WTC11 (cell line): ENCODE results near the gene SNAP29. TPM values are rescaled to one million over a fixed set of nuclear protein-coding genes. Genes with fewer than 3 reads are reported as not detected.

ENCODE experiments used
- ATAC-seq: fragments of 200-7000 bp; cut with Tn5 transposase; 2 replicates; pipeline ENCODE4 v1.10.0; 2021; ENCODE audit warnings: mild to moderate bottlenecking, moderate library complexity
- CTCF ChIA-PET: fragments of 300-600 bp; sonication (Branson Sonifier 250); formaldehyde crosslinking; loops from one replicate; lab custom pipeline; 2021; ENCODE audit warnings: antibody characterized with exemption; lab: Charles Lee
- POLR2A ChIA-PET: fragments of 350-600 bp; sonication (Branson Sonifier 250); formaldehyde crosslinking; loops from one replicate; lab custom pipeline; 2021; ENCODE audit warnings: antibody characterized with exemption; lab: Charles Lee
- DNase-seq: peaks from one replicate; pipeline ENCODE4 v3.0.0; 2021; ENCODE audit warnings: low spot score
- H3K27ac Mint-ChIP-seq: 2 replicates; pipeline ENCODE4 v1.8.0; 2021; ENCODE audit warnings: mixed read lengths
- H3K27me3 Mint-ChIP-seq: 2 replicates; pipeline ENCODE4 v1.8.0; 2021; ENCODE audit warnings: low read depth, mild to moderate bottlenecking, moderate library complexity, mixed read lengths
- H3K36me3 Mint-ChIP-seq: 2 replicates; pipeline ENCODE4 v1.8.0; 2021; ENCODE audit warnings: mixed read lengths
- H3K4me1 Mint-ChIP-seq: 2 replicates; pipeline ENCODE4 v1.8.0; 2022; ENCODE audit warnings: mixed read lengths
- H3K4me3 Mint-ChIP-seq: 2 replicates; pipeline ENCODE4 v1.8.0; 2021; ENCODE audit warnings: mild to moderate bottlenecking, moderate library complexity, mixed read lengths
- H3K9me3 Mint-ChIP-seq: 2 replicates; pipeline ENCODE4 v1.8.0; 2021; ENCODE audit warnings: mixed read lengths
- ATF1 ChIP-seq: sonication (generic); formaldehyde crosslinking; IDR thresholded peaks from 2 replicates; pipeline ENCODE4 v1.8.1; 2023; ENCODE audit warnings: mild to moderate bottlenecking, moderate library complexity, missing genetic modification reagents
- CREB1 ChIP-seq: sonication (generic); formaldehyde crosslinking; IDR thresholded peaks from 2 replicates; pipeline ENCODE4 v1.8.0; 2023; ENCODE audit warnings: mild to moderate bottlenecking, missing genetic modification reagents
- CREM ChIP-seq: sonication (generic); formaldehyde crosslinking; IDR thresholded peaks from 2 replicates; pipeline ENCODE4 v1.8.1; 2022; ENCODE audit warnings: mild to moderate bottlenecking, missing genetic modification reagents, moderate library complexity
- ETV6 ChIP-seq: sonication (generic); formaldehyde crosslinking; IDR thresholded peaks from 2 replicates; pipeline ENCODE4 v1.8.1; 2022; ENCODE audit warnings: mild to moderate bottlenecking, missing genetic modification reagents
- FOXK1 ChIP-seq: sonication (generic); formaldehyde crosslinking; IDR thresholded peaks from 2 replicates; pipeline ENCODE4 v1.8.0; 2022; ENCODE audit warnings: mild to moderate bottlenecking, moderate library complexity, missing genetic modification reagents
- JUN ChIP-seq: sonication (generic); formaldehyde crosslinking; IDR thresholded peaks from 2 replicates; pipeline ENCODE4 v1.8.0; 2023; ENCODE audit warnings: mild to moderate bottlenecking, missing genetic modification reagents
- MYBL2 ChIP-seq: sonication (generic); formaldehyde crosslinking; IDR thresholded peaks from 2 replicates; pipeline ENCODE4 v1.8.1; 2023; ENCODE audit warnings: mild to moderate bottlenecking, moderate library complexity, missing genetic modification reagents
- NFYB ChIP-seq: sonication (generic); formaldehyde crosslinking; conservative IDR thresholded peaks from 2 replicates; pipeline ENCODE4 v1.8.0; 2022; ENCODE audit warnings: low read depth, missing genetic modification reagents
- NR1H2 ChIP-seq: sonication (generic); formaldehyde crosslinking; IDR thresholded peaks from 2 replicates; pipeline ENCODE4 v1.9.0; 2021; ENCODE audit warnings: mild to moderate bottlenecking, moderate library complexity, missing genetic modification reagents
- SOX15 ChIP-seq: fragments of 250-450 bp; sonication (Bioruptor Pico); IDR thresholded peaks from 2 replicates; pipeline ENCODE4 v1.9.0; 2021; ENCODE audit warnings: mild to moderate bottlenecking
- ZNF121 ChIP-seq: sonication (generic); formaldehyde crosslinking; IDR thresholded peaks from 2 replicates; pipeline ENCODE4 v1.8.0; 2023; ENCODE audit warnings: missing genetic modification reagents
- ZNF396 ChIP-seq: fragments of 250-450 bp; sonication (Bioruptor Pico); IDR thresholded peaks from 2 replicates; pipeline ENCODE4 v1.8.0; 2021; ENCODE audit warnings: mild to moderate bottlenecking, moderate library complexity, borderline replicate concordance
- ZNF423 ChIP-seq: fragments of 250-450 bp; sonication (Bioruptor Pico); IDR thresholded peaks from 2 replicates; pipeline ENCODE4 v2.1.2; 2022; ENCODE audit warnings: mild to moderate bottlenecking, moderate library complexity
- ZNF671 ChIP-seq: fragments of 250-450 bp; sonication (Bioruptor Pico); IDR thresholded peaks from 2 replicates; pipeline ENCODE4 v1.8.0; 2021; ENCODE audit warnings: mild to moderate bottlenecking
- total RNA-seq: library from RNA; stranded (reverse); gene quantifications from 3 replicates; pipeline ENCODE4 v1.2.3, GENCODE V29; 2021
- TF ChIP-seq, protein P1 (sequence below): sonication (generic); formaldehyde crosslinking; IDR thresholded peaks from 2 replicates; pipeline ENCODE4 v1.8.1; 2022; ENCODE audit warnings: mild to moderate bottlenecking, missing genetic modification reagents, moderate library complexity, borderline replicate concordance
- TF ChIP-seq, protein P2 (sequence below): sonication (generic); formaldehyde crosslinking; IDR thresholded peaks from 2 replicates; pipeline ENCODE4 v1.8.1; 2022; ENCODE audit warnings: missing genetic modification reagents, borderline replicate concordance
- TF ChIP-seq, protein P3 (sequence below): fragments of 200-600 bp; IDR thresholded peaks from 2 replicates; pipeline ENCODE4 v1.8.0; 2022; ENCODE audit warnings: antibody characterized with exemption
- TF ChIP-seq, protein P4 (sequence below): sonication (generic); formaldehyde crosslinking; IDR thresholded peaks from 2 replicates; pipeline ENCODE4 v1.8.1; 2022; ENCODE audit warnings: low read depth, mild to moderate bottlenecking, moderate library complexity, missing genetic modification reagents, borderline replicate concordance
- TF ChIP-seq, protein P5 (sequence below): sonication (generic); formaldehyde crosslinking; IDR thresholded peaks from 2 replicates; pipeline ENCODE4 v1.8.1; 2023; ENCODE audit warnings: mild to moderate bottlenecking, moderate library complexity, missing genetic modification reagents
- TF ChIP-seq, protein P6 (sequence below): sonication (generic); formaldehyde crosslinking; IDR thresholded peaks from 2 replicates; pipeline ENCODE4 v1.8.1; 2022; ENCODE audit warnings: mild to moderate bottlenecking, moderate library complexity, missing genetic modification reagents
- TF ChIP-seq, protein P7 (sequence below): sonication (generic); formaldehyde crosslinking; conservative IDR thresholded peaks from 2 replicates; pipeline ENCODE4 v1.8.1; 2022; ENCODE audit warnings: mild to moderate bottlenecking, missing genetic modification reagents
- TF ChIP-seq, protein P8 (sequence below): fragments of 250-450 bp; sonication (Bioruptor Pico); IDR thresholded peaks from 2 replicates; pipeline ENCODE4 v1.9.0; 2021; ENCODE audit warnings: mild to moderate bottlenecking

Gene SNAP29
- total RNA-seq, 1 experiment from 2014 or later, result 14.7 TPM

DNA sequence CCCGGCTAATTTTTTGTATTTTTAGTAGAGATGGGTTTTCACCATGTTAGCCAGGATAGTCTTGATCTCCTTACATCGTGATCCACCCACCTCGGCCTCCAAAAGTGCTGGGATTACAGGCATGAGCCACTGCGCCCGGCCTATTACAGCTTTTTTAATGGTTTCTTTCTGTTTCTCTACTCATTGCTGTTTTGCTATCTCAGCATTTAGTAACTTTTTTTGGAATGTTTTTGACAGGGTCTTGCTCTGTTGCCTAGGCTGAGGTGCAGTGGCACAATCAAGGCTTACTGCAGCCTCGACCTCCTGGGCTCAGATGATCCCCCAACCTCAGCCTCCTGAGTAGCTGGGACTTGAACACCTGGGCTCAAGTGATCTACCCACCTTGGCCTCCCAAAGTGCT is 53.7 kb downstream of the SNAP29 start (continued):
- TF ChIP-seq, protein P1, sequence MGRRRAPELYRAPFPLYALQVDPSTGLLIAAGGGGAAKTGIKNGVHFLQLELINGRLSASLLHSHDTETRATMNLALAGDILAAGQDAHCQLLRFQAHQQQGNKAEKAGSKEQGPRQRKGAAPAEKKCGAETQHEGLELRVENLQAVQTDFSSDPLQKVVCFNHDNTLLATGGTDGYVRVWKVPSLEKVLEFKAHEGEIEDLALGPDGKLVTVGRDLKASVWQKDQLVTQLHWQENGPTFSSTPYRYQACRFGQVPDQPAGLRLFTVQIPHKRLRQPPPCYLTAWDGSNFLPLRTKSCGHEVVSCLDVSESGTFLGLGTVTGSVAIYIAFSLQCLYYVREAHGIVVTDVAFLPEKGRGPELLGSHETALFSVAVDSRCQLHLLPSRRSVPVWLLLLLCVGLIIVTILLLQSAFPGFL (CRISPR knock-in tag), result no peak

DNA sequence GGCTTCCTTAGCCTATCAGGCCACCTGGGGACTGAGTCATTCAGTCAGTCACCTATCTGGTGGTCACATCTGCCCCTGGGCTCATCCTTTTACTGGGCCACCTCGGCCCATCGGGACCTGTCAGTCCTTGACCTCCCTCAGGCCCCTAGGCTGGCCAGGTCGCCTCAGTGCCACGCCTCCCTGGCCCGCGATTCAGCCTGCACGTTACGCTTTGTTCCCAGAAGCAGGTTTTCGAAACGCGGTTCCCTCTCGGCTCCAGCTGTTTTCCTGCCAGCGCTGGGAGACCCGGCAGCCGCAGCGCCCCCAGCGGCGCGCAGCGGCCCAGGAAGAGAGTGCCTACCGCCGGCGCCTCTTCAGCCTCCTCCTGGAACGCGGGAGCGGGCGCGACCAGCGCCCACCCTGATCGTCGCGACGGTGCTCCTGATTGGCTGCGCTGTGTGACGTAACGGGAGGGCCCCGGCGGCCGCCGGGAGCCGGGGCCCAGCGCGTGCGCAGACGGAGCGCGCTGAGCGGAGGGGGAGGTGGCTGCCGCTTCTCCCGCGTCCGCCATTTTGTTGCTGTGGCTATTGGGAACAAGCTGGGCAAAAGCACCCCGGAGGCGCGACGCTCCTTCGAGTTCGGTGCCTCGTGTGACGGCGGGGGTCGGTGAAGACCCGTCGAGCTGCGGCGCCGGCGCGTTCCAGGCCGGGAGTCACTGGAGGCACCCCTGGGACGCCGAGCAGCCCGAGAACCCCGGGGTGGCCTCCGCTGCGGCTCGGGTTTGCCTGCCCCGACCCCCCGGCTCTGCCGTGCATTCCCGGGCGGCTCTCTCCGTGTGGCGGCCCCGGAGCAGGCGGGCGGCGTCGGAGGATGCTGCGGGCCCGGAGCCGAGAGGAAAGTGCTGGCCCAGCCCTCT is 58.4 kb downstream of the SNAP29 start, which contains the start of gene CRKL:
Gene CRKL (plus strand): TSS at position 492 of the 895 bp plus-strand sequence. CDS start 528 bp downstream, outside the sequence.
- H3K27me3 Mint-ChIP-seq, result no peaks in the 10 kb centered on the region; the same call in 1 of the 2 replicates
- DNase-seq, result peak; percentile 97
- H3K9me3 Mint-ChIP-seq, result no peaks in the 10 kb centered on the region
- peaks cover 19% of the 10 kb centered on the region; the same call in 1 of the 2 replicates for H3K36me3 Mint-ChIP-seq
- peaks cover 28% of the 10 kb centered on the region for H3K4me1 Mint-ChIP-seq
- peak within 1 kb of the TSS; percentile 99 for H3K27ac Mint-ChIP-seq
- H3K4me3 Mint-ChIP-seq, result peak within 1 kb of the TSS; percentile 95
- ATAC-seq, result peak; percentile 98
- ChIA-PET POLR2A (interaction anchor here (0.6 to 1.3 kb wide), 3 partner anchors 38 to 64 kb away, joined by 3 to 4 read pairs (median 3); no protein-coding TSS in a partner anchor), CTCF (interaction anchor here (0.6 to 2.9 kb wide), 31 partner anchors 9 to 186 kb away, joined by 3 to 34 read pairs (median 4); partner anchors contain the start of genes LRRC74B, LZTR1 and THAP7)
- TF ChIP-seq ZNF121 (CRISPR knock-in tag) (0 out of 2 replicates have a peak, but pooled peaks have one; percentile 19), NFYB (CRISPR knock-in tag) (peak; percentile 52), NR1H2 (CRISPR knock-in tag) (no peak), CREM (peak; percentile 87), ZNF423 (CRISPR knock-in tag) (0 out of 2 replicates have a peak, but pooled peaks have one; percentile 24), JUN (no peak), CREB1 (CRISPR knock-in tag) (0 out of 2 replicates have a peak, but pooled peaks have one; percentile 9), SOX15 (CRISPR knock-in tag) (no peak), ZNF396 (no peak), MYBL2 (CRISPR knock-in tag) (0 out of 2 replicates have a peak, but pooled peaks have one; percentile 29), ATF1 (no peak), ETV6 (CRISPR knock-in tag) (peak; percentile 64; the same call in 1 of the 2 replicates), FOXK1 (CRISPR knock-in tag) (peak; percentile 46; the same call in 1 of the 2 replicates), ZNF671 (no peak)
- TF ChIP-seq, protein P2, sequence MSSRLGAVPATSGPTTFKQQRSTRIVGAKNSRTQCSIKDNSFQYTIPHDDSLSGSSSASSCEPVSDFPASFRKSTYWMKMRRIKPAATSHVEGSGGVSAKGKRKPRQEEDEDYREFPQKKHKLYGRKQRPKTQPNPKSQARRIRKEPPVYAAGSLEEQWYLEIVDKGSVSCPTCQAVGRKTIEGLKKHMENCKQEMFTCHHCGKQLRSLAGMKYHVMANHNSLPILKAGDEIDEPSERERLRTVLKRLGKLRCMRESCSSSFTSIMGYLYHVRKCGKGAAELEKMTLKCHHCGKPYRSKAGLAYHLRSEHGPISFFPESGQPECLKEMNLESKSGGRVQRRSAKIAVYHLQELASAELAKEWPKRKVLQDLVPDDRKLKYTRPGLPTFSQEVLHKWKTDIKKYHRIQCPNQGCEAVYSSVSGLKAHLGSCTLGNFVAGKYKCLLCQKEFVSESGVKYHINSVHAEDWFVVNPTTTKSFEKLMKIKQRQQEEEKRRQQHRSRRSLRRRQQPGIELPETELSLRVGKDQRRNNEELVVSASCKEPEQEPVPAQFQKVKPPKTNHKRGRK (CRISPR knock-in tag), result 0 out of 2 replicates have a peak, but pooled peaks have one; percentile 76
- TF ChIP-seq, protein P3, sequence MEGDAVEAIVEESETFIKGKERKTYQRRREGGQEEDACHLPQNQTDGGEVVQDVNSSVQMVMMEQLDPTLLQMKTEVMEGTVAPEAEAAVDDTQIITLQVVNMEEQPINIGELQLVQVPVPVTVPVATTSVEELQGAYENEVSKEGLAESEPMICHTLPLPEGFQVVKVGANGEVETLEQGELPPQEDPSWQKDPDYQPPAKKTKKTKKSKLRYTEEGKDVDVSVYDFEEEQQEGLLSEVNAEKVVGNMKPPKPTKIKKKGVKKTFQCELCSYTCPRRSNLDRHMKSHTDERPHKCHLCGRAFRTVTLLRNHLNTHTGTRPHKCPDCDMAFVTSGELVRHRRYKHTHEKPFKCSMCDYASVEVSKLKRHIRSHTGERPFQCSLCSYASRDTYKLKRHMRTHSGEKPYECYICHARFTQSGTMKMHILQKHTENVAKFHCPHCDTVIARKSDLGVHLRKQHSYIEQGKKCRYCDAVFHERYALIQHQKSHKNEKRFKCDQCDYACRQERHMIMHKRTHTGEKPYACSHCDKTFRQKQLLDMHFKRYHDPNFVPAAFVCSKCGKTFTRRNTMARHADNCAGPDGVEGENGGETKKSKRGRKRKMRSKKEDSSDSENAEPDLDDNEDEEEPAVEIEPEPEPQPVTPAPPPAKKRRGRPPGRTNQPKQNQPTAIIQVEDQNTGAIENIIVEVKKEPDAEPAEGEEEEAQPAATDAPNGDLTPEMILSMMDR, result peak; percentile 79
- TF ChIP-seq, protein P4, sequence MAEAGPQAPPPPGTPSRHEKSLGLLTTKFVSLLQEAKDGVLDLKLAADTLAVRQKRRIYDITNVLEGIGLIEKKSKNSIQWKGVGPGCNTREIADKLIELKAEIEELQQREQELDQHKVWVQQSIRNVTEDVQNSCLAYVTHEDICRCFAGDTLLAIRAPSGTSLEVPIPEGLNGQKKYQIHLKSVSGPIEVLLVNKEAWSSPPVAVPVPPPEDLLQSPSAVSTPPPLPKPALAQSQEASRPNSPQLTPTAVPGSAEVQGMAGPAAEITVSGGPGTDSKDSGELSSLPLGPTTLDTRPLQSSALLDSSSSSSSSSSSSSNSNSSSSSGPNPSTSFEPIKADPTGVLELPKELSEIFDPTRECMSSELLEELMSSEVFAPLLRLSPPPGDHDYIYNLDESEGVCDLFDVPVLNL (CRISPR knock-in tag), result peak; percentile 23; the same call in 1 of the 2 replicates
- TF ChIP-seq, protein P5, sequence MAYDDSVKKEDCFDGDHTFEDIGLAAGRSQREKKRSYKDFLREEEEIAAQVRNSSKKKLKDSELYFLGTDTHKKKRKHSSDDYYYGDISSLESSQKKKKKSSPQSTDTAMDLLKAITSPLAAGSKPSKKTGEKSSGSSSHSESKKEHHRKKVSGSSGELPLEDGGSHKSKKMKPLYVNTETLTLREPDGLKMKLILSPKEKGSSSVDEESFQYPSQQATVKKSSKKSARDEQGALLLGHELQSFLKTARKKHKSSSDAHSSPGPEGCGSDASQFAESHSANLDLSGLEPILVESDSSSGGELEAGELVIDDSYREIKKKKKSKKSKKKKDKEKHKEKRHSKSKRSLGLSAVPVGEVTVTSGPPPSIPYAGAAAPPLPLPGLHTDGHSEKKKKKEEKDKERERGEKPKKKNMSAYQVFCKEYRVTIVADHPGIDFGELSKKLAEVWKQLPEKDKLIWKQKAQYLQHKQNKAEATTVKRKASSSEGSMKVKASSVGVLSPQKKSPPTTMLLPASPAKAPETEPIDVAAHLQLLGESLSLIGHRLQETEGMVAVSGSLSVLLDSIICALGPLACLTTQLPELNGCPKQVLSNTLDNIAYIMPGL, result peak; percentile 94
- TF ChIP-seq, protein P6, sequence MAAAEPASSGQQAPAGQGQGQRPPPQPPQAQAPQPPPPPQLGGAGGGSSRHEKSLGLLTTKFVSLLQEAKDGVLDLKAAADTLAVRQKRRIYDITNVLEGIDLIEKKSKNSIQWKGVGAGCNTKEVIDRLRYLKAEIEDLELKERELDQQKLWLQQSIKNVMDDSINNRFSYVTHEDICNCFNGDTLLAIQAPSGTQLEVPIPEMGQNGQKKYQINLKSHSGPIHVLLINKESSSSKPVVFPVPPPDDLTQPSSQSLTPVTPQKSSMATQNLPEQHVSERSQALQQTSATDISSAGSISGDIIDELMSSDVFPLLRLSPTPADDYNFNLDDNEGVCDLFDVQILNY (CRISPR knock-in tag), result peak; percentile 95
- TF ChIP-seq, protein P7, sequence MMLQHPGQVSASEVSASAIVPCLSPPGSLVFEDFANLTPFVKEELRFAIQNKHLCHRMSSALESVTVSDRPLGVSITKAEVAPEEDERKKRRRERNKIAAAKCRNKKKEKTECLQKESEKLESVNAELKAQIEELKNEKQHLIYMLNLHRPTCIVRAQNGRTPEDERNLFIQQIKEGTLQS (CRISPR knock-in tag), result no peak
- TF ChIP-seq, protein P8, sequence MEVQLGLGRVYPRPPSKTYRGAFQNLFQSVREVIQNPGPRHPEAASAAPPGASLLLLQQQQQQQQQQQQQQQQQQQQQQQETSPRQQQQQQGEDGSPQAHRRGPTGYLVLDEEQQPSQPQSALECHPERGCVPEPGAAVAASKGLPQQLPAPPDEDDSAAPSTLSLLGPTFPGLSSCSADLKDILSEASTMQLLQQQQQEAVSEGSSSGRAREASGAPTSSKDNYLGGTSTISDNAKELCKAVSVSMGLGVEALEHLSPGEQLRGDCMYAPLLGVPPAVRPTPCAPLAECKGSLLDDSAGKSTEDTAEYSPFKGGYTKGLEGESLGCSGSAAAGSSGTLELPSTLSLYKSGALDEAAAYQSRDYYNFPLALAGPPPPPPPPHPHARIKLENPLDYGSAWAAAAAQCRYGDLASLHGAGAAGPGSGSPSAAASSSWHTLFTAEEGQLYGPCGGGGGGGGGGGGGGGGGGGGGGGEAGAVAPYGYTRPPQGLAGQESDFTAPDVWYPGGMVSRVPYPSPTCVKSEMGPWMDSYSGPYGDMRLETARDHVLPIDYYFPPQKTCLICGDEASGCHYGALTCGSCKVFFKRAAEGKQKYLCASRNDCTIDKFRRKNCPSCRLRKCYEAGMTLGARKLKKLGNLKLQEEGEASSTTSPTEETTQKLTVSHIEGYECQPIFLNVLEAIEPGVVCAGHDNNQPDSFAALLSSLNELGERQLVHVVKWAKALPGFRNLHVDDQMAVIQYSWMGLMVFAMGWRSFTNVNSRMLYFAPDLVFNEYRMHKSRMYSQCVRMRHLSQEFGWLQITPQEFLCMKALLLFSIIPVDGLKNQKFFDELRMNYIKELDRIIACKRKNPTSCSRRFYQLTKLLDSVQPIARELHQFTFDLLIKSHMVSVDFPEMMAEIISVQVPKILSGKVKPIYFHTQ (CRISPR knock-in tag), result no peak
